ENCODE measurements around the gene DIS3L2.
"Not testable (repeated sequence)": the region's sequence is repeated elsewhere in the genome, so short reads cannot be mapped to it uniquely, and the experiment has no call there.

The DIS3L2 gene

GRCh38 chr2:232374356-232374755, 412.8 kb downstream of the DIS3L2 start:
- no peak overlapping the region for H3K27ac ChIP-seq
- DNase-seq (ENCODE audit: low spot score) = no peak
- no peak for TF ChIP-seq CTCF (conservative IDR thresholded peaks at IDR 0.05; ENCODE audit: low read depth)
- POLR2A ChIA-PET (ENCODE audit: low non-redundant PET) = no interaction called here
- CTCF ChIA-PET = no interaction called here

- ChIA-PET POLR2A (ENCODE audit: low non-redundant PET) (no interaction called here), CTCF (interaction anchor here (0.7 kb wide), 1 partner anchor 793 kb away, joined by 3 read pairs; no protein-coding TSS in a partner anchor)
- TF ChIP-seq CTCF (conservative IDR thresholded peaks at IDR 0.05; ENCODE audit: low read depth) = no peak
- H3K27ac ChIP-seq = no peak overlapping the region
- no peak for DNase-seq (ENCODE audit: low spot score)
Measured at GRCh38 chr2:232375164-232375563, 413.7 kb downstream of the DIS3L2 start.

GRCh38 chr2:232376260-232376659, 414.7 kb downstream of the DIS3L2 start:
- no peak overlapping the region for H3K27ac ChIP-seq
- no peak for DNase-seq (ENCODE audit: low spot score)
- ChIA-PET POLR2A (ENCODE audit: low non-redundant PET) (no interaction called here), CTCF (no interaction called here)
- no peak for TF ChIP-seq CTCF (conservative IDR thresholded peaks at IDR 0.05; ENCODE audit: low read depth)

GRCh38 chr2:232376713-232377112, 415.2 kb downstream of the DIS3L2 start:
- no peak for DNase-seq (ENCODE audit: low spot score)
- H3K27ac ChIP-seq = no peak overlapping the region
- POLR2A ChIA-PET (ENCODE audit: low non-redundant PET) = no interaction called here
- CTCF ChIA-PET = no interaction called here
- TF ChIP-seq CTCF (conservative IDR thresholded peaks at IDR 0.05; ENCODE audit: low read depth) = no peak

- no peak overlapping the region for H3K27ac ChIP-seq
- DNase-seq (ENCODE audit: low spot score) = no peak
- TF ChIP-seq CTCF (conservative IDR thresholded peaks at IDR 0.05; ENCODE audit: low read depth) = no peak
- CTCF ChIA-PET = interaction anchor here (0.6 kb wide), 1 partner anchor 511 kb away, joined by 4 read pairs; no protein-coding TSS in a partner anchor
- POLR2A ChIA-PET (ENCODE audit: low non-redundant PET) = no interaction called here
Measured at GRCh38 chr2:232377319-232377718, 415.8 kb downstream of the DIS3L2 start.

GRCh38 chr2:232377841-232378734, 416.6 kb downstream of the DIS3L2 start:
- no peak for TF ChIP-seq CTCF (conservative IDR thresholded peaks at IDR 0.05; ENCODE audit: low read depth)
- ChIA-PET CTCF (interaction anchor here (0.6 to 0.7 kb wide), 2 partner anchors 26 to 212 kb away, joined by 3 read pairs; no protein-coding TSS in a partner anchor), POLR2A (ENCODE audit: low non-redundant PET) (no interaction called here)
- no peak overlapping the region for H3K27ac ChIP-seq
- DNase-seq (ENCODE audit: low spot score) = peak; percentile 27

GRCh38 chr2:232378735-232379151, 417.2 kb downstream of the DIS3L2 start, which contains the start of gene ALPP:
TSS of gene ALPP (plus strand) at chr2:232378751. CDS start at chr2:232378803, 52 bp downstream.
- H3K27ac ChIP-seq; POLR2A ChIA-PET (ENCODE audit: low non-redundant PET); DNase-seq (ENCODE audit: low spot score): not testable (repeated sequence)
- CTCF ChIA-PET = interaction anchor here (0.6 to 0.7 kb wide), 2 partner anchors 27 to 211 kb away, joined by 3 read pairs; no protein-coding TSS in a partner anchor

- CTCF ChIA-PET; DNase-seq (ENCODE audit: low spot score): not testable (repeated sequence)
Measured at GRCh38 chr2:232379610-232380590, 418.4 kb downstream of the DIS3L2 start.

More at GRCh38 chr2:232379610-232380590, 418.4 kb downstream of the DIS3L2 start:
- POLR2A ChIA-PET (ENCODE audit: low non-redundant PET); H3K27ac ChIP-seq: not testable (repeated sequence)

Data from RWPE1 (cell line).